Parathyroid adenoma (tissue), 2 donors: ENCODE data around the gene CTNND1.

ENCODE experiments used
- H2AFZ ChIP-seq: fragments of 300-600 bp; sonication (generic); one replicate; pipeline ENCODE4 v1.7.0; 2017; ENCODE audit warnings: antibody characterized with exemption, mild to moderate bottlenecking
- H3K27ac ChIP-seq: fragments of 300-600 bp; sonication (generic); one replicate; pipeline ENCODE4 v1.7.0; 2017
- H3K27me3 ChIP-seq: fragments of 300-600 bp; sonication (generic); one replicate; pipeline ENCODE4 v1.7.0; 2017; ENCODE audit warnings: low read length; ENCODE audit not compliant: control insufficient read depth, insufficient read depth
- H3K36me3 ChIP-seq: fragments of 300-600 bp; sonication (generic); one replicate; pipeline ENCODE4 v1.7.0; 2017; ENCODE audit warnings: low read length; ENCODE audit not compliant: control insufficient read depth, insufficient read depth
- H3K4me1 ChIP-seq: fragments of 300-600 bp; sonication (generic); one replicate; pipeline ENCODE4 v1.7.0; 2017; ENCODE audit warnings: control low read depth
- H3K4me2 ChIP-seq: fragments of 300-600 bp; sonication (generic); one replicate; pipeline ENCODE4 v1.7.0; 2017; ENCODE audit warnings: low read length
- H3K4me3 ChIP-seq: fragments of 300-600 bp; sonication (generic); one replicate; pipeline ENCODE4 v1.7.0; 2017; ENCODE audit warnings: low read depth, low read length
- H3K79me2 ChIP-seq: fragments of 300-600 bp; sonication (generic); one replicate; pipeline ENCODE4 v1.7.0; 2017; ENCODE audit warnings: control low read depth
- H3K9ac ChIP-seq: fragments of 300-600 bp; sonication (generic); one replicate; pipeline ENCODE4 v1.7.0; 2017; ENCODE audit warnings: mild to moderate bottlenecking
- H3K9me3 ChIP-seq: fragments of 300-600 bp; sonication (generic); one replicate; pipeline ENCODE4 v1.7.0; 2017; ENCODE audit warnings: low read length; ENCODE audit not compliant: control insufficient read depth
- TF ChIP-seq, protein P1 (sequence below): fragments of 300-600 bp; sonication (generic); IDR thresholded peaks from one replicate; pipeline ENCODE4 v1.7.0; 2017; ENCODE audit warnings: antibody characterized with exemption, mild to moderate bottlenecking
- donor health status: primary hyperparathyroidism.

Gene CTNND1

DNA sequence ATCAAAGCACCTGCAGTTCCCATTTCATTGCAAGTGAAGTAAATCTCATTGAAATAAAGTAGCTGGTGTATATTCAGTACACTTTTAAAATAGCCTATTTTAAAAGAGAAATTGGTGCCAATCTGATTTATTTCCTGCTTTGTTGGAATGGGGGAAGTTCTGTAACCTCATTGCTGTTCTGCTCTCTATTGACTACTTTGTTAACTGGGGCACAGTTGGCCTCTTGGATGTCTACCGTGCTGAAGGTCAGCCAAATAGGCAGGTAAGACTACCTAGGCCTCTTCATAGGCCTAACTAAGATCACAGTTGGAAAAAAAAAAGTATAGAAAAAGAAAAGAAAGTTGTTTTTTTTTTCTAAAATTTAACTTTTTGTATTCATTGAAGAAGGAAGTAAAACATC, 9.2 kb downstream of the CTNND1 start:
- Histone ChIP-seq H3K79me2 (peaks cover 45% of the 10 kb centered on the region), H3K27me3 (no peaks in the 10 kb centered on the region), H3K27ac (no peak overlapping the region), H3K4me2 (no peak overlapping the region), H3K9me3 (no peaks in the 10 kb centered on the region), H3K9ac (no peak overlapping the region), H3K36me3 (no peaks in the 10 kb centered on the region), H3K4me3 (no peak overlapping the region), H2AFZ (no peak overlapping the region), H3K4me1 (peaks cover 6% of the 10 kb centered on the region)
- TF ChIP-seq, protein P1, sequence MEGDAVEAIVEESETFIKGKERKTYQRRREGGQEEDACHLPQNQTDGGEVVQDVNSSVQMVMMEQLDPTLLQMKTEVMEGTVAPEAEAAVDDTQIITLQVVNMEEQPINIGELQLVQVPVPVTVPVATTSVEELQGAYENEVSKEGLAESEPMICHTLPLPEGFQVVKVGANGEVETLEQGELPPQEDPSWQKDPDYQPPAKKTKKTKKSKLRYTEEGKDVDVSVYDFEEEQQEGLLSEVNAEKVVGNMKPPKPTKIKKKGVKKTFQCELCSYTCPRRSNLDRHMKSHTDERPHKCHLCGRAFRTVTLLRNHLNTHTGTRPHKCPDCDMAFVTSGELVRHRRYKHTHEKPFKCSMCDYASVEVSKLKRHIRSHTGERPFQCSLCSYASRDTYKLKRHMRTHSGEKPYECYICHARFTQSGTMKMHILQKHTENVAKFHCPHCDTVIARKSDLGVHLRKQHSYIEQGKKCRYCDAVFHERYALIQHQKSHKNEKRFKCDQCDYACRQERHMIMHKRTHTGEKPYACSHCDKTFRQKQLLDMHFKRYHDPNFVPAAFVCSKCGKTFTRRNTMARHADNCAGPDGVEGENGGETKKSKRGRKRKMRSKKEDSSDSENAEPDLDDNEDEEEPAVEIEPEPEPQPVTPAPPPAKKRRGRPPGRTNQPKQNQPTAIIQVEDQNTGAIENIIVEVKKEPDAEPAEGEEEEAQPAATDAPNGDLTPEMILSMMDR, result no peak

DNA sequence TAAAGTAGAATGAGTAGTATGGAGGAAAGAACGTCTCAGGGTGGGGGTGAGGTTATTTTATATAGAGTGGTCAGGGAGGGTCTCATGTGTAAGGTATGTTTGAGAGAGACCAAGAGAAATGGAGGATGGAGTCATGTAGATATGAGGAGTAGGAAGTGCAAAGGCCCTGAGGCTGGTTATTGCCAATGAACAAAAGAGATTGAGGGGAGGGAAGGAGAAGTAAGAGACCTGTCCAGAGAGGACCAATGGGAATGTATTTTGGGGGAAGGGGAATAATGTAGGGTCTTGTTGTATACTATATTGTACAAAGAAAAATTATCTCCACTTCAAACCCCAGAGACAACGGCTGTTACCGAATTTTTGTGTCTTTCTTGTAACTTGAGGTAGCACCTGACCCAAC, 9.8 kb downstream of the CTNND1 start:
- Histone ChIP-seq H3K9ac (no peak overlapping the region), H3K4me1 (peaks cover 10% of the 10 kb centered on the region), H3K9me3 (no peaks in the 10 kb centered on the region)

DNA sequence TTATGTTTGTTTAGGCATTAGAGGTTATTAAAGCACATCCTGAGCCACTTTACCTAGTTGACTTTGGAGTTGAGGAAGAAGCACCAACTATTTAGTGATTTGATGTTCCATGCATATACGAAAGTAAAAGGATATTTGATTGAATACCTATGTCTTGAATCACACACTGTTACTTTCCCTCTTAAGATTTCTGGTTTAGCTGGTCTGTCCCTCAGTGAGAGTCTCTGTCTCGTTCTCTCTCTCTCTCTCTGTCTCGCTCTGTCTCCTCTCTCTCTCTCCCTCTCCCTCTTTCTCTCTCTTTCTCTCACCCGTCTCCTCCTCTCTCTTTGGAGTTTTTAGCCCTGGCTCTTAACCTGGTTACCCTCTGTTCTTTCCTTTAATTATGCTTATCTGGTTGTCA, 11.0 kb downstream of the CTNND1 start:
- Histone ChIP-seq H3K36me3 (no peaks in the 10 kb centered on the region), H3K9me3 (no peaks in the 10 kb centered on the region), H2AFZ (no peak overlapping the region), H3K4me3 (peak overlapping the region; percentile 2), H3K9ac (no peak overlapping the region), H3K79me2 (peaks cover 34% of the 10 kb centered on the region), H3K27ac (no peak overlapping the region), H3K27me3 (no peaks in the 10 kb centered on the region), H3K4me2 (peak overlapping the region; percentile 21), H3K4me1 (peaks cover 16% of the 10 kb centered on the region)
- TF ChIP-seq, protein P1, result no peak

More for the DNA sequence above, 9.8 kb downstream of the CTNND1 start:
- Histone ChIP-seq H2AFZ (no peak overlapping the region), H3K36me3 (no peaks in the 10 kb centered on the region), H3K27ac (no peak overlapping the region), H3K4me2 (no peak overlapping the region), H3K79me2 (peaks cover 45% of the 10 kb centered on the region), H3K27me3 (no peaks in the 10 kb centered on the region), H3K4me3 (no peak overlapping the region)
- TF ChIP-seq, protein P1, result no peak

DNA sequence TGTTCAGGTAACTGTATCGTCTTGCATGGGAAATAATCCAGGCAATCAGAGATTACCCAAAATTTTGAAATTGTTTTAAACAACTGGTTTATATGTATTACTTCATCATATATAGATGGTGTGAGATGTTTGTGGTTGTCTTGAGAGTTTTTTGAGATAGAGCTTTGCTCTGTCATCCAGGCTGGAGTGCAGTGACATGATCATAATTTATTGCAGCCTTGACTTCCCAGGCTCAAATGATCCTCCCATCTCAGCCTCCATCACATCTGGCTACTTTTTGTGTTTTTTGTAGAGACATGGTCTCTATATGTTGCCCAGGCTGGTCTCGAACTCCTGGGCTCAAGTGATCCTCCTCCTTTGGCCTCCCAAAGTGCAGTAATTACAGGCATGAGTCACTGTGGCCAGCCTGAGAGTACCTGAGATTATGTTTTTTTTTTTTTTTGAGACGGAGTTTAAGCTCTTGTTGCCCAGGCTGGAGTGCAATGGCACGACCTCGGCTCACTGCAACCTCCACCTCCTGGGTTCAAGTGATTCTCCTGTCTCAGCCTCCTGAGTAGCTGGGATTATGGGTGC, 11.5 kb downstream of the CTNND1 start:
- Histone ChIP-seq H3K27ac (no peak overlapping the region), H3K4me1 (peaks cover 22% of the 10 kb centered on the region), H3K4me2 (no peak overlapping the region), H3K9me3 (no peaks in the 10 kb centered on the region), H3K9ac (no peak overlapping the region), H3K27me3 (no peaks in the 10 kb centered on the region), H2AFZ (no peak overlapping the region), H3K36me3 (no peaks in the 10 kb centered on the region), H3K79me2 (peaks cover 29% of the 10 kb centered on the region), H3K4me3 (peak overlapping the region; percentile 2)
- TF ChIP-seq, protein P1, result no peak

DNA sequence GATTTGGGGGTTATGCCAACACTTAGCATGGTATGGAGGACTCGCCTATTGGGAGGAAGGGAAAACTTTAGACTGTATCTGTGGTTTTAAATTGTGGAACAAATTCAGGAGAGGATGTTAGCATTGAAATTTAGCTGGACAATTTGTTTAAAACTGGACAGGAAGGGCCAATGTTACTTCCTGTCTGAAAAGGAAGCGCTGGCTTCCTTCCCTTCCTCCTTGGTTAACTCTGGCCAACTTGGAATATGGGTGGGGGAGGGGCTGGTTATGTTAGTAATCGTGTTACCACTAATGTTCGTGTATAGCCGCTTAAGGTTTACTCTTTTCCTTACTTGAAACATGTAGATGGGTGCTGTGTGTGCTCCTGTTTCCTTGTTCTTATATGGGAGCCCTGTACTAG, 13.9 kb downstream of the CTNND1 start:
- TF ChIP-seq, protein P1, result no peak
- Histone ChIP-seq H2AFZ (no peak overlapping the region), H3K4me1 (peaks cover 36% of the 10 kb centered on the region), H3K4me3 (peak overlapping the region; percentile 5), H3K27ac (peak overlapping the region; percentile 87), H3K4me2 (peak overlapping the region; percentile 38), H3K79me2 (peaks cover 20% of the 10 kb centered on the region), H3K9me3 (no peaks in the 10 kb centered on the region), H3K9ac (no peak overlapping the region), H3K36me3 (no peaks in the 10 kb centered on the region), H3K27me3 (no peaks in the 10 kb centered on the region)
